ENCODE data around the gene MICAL2.

Gene MICAL2

DNA sequence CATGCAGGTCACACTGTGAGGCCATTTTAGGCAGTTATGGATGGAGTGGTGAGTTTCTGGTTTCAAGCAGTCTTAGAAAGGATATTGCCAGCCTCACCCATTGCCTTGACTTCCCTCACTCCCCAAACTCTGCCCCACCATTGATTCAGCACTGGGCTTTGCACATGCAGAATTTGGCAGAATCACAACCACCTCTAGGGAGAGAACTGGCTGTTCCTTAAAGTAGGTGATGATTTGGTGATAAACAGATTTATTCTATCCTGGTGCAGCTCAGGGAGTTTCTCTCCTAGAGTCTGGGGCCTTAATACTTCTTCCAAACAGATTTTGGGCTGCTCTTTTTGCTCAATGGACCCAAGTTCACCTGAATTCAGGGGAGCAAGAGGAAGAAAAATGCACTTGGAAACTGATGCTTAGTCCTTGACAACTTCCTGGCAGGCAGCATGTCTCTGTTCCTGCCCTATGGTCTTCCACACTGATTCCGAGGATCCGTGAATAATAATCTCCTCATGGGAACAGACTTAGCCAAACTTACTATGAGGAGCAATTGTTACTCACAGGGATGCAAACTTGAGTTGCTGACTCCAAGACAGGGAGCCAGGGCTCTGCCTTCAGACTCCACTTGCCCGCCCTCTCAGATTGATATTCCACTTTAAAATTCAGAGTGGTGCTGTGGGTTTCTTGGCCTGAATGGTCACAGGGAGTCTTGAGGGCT lies 137.3 kb downstream of the MICAL2 start:
- no peak for DNase-seq (ENCODE audit: low read depth)

- no peak for DNase-seq (ENCODE audit: low read depth)
These were observed 137.9 kb downstream of the MICAL2 start for GRCh38 chr11:12248330-12248729.

DNA sequence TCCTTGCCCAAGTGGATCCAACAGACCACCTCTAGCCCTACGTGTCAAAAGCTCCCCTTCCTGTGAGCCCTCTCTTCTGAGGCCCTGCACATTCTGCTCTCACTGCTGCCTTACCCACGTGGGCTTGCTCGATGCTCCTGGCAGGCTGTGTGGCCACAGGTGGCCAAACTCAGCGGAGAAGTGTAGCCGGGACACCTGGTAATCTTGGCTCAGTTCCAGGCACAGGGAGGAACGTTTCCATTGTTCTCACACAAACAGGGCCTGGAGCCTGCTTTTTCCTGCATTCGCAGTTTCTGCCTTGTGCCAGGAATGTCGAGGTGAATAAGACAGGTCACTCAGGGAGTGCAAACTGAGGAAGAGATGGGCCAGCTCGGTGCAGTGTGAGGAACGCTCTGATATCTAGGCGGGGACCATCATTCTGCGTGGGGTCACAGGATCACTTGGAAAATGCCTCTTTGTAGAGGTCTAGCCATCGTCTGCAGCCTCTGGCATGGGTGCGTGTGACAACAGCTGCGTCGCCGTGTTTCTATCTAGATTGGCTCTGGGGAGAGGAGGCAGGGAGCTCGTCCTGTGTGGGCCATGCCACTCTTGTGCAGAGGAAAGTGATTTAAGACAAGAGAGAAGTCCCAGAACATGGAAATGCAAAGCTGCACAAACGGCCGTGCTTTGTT lies 139.3 kb downstream of the MICAL2 start:
- DNase-seq (ENCODE audit: low read depth), result no peak

DNA sequence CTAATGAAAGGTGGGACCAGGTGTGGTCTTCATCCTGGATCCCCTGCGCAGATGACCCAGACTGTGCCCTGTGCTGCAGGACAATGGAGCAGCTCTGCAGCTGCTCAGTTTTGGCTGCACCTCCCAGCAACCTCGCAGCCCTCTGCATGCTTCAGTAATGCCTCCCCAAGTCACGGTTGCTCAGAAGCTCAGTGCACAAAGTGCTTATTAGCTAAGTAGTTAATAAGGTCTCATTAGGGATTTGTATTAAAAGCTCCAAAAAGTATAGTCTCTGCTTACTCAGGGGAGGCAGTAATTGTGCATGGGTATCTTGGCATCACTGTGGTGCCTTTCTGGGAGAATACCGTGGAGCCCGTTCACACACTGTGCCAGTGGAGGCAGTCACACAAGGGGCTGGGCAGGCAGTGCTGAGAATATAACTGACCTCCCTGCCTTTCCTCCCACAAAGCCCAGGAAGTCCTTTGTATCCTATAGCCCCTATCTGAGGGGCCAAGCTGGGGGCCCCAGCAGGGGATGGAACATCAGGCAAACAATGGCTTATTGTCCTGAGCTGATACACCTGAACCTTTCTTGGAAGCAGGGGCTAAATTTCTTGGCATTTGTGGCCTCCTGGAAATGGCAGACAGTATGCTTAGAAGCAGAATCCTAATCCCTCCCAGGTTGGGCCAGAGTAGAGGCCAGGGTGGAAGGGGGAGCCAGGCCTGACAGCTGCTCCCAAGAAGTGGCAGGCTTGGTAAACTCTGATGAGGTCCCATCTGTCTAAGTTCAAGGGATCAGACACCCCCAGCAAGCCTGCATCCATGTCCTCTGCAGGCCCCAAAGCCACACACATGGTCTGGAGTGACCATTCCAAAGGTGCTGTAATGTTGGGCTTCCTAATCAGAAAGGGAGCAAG lies 141.5 kb downstream of the MICAL2 start:
- no peak for DNase-seq (ENCODE audit: low read depth)

DNA sequence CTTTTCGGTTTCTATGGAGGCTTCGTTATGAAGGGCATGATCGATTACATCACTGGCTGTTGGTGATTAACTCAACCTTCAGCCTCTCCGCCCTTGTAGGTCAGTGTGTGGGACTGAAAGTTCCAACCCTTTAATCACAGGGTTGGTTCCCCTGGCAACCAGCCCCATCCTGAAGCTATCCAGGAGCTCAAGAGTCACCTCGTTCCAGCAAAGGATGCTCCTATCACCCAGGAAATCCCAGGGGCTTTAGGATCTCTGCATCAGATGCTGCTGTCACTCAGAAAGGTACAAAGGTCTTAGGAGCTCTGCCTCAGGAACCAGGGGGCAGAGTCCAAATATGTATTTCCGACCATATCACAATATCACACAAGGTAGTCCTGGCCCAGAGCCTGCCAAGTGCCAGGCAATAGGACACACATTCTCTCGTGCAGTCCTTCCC lies 143.5 kb downstream of the MICAL2 start:
- DNase-seq (ENCODE audit: low read depth), result no peak

DNA sequence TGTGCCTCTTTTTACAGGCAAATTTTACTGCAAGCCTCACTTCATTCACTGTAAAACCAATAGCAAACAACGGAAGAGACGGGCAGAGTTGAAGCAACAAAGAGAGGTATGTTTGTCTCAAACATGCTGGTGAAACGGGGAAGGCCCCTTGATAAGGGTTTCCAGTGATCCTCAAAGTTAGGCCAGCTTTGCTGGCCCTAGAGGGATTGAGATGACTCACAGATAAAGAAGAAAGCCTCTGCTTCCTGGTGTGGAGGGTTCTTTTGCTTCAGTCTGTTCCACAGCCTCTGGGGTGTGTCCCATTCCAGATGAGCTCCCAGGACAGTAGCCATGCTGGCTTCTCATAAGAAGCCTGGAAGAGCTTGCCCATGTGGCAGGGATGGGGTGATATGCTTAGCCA lies 148.1 kb downstream of the MICAL2 start:
- no peak for DNase-seq (ENCODE audit: low read depth)

DNA sequence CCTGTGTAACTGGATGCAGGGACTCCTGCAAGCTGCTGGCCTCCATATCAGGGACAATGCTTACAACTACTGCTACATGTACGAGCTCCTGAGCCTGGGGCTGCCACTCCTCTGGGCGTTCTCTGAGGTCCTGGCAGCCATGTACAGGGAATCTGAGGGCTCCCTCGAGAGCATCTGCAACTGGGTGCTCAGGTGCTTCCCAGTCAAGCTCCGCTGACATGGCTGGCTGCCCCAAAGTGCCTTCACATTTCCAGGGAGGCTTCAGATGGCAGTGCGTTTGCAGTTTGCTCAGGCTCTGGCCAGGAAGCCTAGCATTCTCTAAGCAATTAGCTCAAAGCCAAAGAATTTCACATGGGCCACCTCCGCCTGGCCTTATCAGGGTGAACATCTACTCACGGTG lies 149.6 kb downstream of the MICAL2 start:
- no peak for DNase-seq (ENCODE audit: low read depth)

DNA sequence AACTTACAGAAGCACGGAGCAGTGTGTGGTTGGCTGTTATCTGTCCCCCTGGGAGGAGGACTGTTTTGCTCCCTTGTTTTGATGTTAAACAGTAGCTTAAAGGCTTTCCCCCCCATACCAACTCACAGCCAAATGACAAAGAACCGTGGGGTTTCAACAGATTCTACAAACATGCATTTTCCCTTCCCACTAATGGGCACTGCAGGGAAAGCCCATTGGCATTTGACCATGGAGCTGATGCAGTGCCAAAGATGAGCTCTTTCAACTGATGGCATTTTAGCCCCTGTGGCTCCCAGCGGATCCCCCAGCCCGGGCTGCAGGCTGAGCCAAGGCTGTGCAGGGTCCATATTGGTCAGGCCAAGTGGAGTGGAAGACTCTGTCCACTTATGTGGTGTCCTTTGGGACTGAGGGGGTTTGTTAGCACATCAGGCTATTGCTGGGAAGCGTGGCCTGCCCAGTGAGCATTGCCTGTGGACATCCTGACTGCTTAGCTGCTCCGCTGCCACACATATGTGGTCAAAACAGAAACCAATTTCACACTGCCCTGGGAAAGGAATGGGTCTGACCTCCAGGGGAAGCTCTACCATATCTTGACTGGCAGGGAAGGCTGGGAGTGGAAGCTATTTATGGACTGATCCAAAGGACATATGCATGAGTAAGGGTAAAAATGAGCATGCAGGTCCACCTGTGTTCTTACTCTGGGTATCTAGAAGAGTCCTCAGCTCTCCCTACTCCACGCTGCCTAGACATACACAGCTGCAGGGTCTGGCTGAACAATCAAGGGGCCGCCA lies 150.5 kb downstream of the MICAL2 start:
- DNase-seq (ENCODE audit: low read depth), result no peak

DNA sequence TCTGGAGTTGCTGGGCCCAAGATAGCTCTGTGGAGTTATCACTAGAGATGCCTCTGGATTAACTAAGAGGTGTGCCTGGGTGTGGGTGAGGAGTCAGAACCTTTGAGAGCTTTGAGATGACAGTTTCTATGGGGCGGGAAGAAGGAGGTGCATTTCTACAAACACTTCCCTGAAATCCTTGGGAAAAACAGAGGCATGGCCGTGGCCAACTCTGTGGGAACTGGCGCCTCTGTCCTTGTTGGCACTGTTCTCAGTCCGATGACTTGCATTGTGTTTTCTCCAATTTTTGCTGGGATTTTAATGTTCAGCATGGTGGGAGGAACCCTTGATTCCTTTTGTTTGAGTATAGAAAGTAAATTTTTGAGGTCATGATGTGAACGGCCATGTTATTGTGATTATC lies 151.2 kb downstream of the MICAL2 start:
- DNase-seq (ENCODE audit: low read depth), result no peak

DNA sequence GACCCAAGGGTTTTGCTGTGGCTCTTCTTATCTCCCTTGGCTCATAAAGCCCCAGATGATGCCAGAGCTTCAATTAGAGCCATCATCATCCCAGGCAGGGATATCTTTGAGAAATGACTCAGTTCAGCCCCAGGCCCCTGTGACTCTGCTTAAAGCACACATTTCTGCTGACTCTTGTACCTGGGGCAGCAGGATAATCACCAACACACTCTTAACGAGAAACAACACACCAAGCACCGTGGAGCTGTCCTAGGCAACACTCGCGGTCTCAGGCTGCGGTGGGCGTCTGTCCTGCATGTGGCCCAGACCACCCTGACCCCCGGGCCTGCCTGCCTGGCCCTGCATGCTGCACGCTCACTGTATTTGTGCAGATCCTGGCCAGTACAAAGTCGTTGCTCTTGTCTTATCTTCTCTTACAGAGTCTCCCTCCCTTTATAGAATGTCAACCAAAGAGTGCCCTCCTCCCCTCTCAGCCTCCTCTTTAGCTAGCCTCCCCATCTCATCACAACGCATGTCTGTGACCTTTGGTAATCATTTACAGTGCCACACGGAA lies 152.8 kb downstream of the MICAL2 start:
- DNase-seq (ENCODE audit: low read depth), result no peak

DNA sequence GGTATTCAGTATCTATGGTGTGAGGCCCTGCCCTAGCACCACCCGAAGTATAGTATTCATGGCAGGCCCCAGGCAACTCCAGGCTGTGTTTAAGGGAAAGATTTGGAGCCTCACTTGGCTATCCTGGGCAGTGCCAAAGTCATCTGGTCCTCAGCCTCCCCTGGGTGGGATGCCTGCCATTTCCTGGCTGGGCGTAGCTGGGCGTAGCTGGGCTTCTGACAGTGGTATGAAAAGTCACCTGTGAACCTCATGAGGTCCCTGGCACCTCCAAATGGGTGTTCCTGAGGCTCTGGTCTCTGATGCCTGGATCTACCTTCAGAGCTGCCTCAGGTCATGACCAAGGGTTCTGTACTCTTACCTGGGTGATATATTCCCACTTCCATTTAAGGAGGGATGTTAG lies 154.0 kb downstream of the MICAL2 start:
- no peak for DNase-seq (ENCODE audit: low read depth)

GRCh38 chr11:12266132-12266531 lies 155.7 kb downstream of the MICAL2 start:
- DNase-seq (ENCODE audit: low read depth), result no peak

- no peak for DNase-seq (ENCODE audit: low read depth)
These were observed 156.6 kb downstream of the MICAL2 start for GRCh38 chr11:12266943-12267342.

GRCh38 chr11:12267921-12268320 lies 157.5 kb downstream of the MICAL2 start:
- no peak for DNase-seq (ENCODE audit: low read depth)

DNA sequence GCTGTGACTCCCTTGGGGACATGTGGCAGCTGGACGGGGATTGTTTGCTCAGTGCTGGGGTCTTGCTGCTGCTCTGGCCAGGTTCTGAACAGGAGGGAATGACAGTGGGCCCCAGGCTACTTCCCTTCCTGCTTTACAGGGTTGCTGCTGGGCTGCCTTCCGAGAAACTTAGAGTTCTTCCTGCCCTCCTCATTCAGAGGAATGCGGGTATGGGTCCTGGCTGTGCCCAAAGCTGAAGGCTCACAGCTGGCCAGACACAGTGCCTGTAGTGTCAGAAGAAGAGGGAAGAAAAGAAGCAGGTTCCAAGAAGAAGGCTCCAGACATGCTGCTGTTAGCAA lies 158.7 kb downstream of the MICAL2 start:
- DNase-seq (ENCODE audit: low read depth), result peak; percentile 25

DNA sequence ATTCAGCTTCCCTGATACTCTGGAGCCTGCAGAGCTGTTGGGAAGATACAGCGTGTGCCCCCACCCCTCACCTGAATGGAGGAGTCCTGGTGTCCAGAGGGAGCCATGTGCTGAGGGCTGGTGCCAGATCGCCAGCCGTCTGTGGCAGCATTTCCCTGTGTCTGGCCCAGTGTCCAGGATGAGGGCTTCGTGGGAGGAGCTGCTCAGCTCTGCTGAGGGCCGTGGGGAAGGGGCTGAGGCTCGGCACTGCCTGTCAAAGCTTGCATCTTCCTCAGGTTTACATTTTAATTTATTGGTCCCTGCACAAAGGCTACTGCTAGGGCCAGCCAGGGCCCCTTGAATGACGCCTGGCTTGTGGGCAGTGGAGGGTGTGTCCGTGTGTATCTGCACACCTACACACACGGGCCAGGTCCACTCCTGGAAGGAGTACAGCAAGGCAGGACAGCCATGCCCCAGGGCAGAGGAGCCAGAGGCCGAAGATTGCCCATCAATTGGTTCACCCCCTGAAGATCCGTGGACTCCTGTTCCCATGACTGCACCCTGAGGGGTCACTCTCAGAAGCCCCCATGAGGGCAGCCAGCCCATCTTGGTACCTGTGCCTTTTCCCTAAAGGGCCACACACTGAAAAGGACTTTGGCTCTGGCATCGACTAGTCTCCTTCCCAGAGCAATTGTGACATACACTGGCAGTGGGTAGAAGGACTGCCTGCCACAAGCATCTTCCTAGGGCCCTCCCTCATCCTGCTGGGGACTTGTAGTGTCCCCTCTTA lies 159.2 kb downstream of the MICAL2 start:
- DNase-seq (ENCODE audit: low read depth), result no peak

DNA sequence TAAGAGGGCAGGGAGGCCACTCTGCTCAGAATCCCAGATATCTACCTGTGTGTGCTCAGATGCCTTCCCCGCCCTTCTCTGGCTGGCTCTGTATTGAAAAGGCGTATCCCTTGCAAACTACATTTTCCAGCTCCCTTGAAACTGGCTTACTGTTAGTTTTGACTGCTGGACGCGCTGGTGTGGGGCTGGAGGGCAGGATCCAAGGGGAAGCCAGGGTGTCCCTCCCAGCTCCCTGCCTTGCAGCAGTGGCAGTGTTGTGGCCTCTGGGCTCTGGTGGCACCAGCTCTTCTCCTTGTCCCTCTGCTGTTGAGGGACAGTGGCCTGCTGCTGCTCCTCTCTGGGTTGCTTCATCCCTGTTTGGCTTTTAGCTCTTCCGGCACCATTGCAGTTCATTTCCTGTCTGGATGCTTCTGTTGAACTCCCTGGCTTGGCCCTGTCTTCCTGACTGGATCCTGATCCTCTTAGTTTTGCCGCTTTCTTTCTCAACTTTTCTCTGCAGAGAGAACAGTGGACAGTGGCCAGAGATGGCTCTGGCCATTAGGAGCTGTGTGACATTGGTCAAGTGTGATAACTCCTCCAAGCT lies 159.9 kb downstream of the MICAL2 start:
- DNase-seq (ENCODE audit: low read depth), result no peak

- no peak for DNase-seq (ENCODE audit: low read depth)
These were observed 160.4 kb downstream of the MICAL2 start for GRCh38 chr11:12270817-12271216.

DNA sequence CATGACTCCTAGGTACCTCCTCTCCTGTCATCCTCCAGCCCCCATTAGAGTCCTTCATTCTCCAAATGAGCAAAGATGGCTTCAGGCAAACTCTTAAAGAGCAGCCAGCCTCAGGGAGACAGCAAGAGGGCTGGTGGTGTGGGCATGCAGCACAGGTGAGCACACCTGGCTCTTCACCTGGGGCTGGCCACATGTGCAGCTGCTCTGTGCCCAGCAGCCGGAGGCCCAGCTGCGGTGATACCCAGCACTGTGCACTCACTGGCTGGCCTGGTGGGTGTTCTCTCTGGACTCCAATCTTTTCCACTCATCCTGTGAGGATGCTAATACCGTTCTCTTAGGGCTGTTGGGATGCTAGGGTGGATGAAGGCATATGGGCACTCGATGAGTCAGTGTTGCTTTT lies 160.9 kb downstream of the MICAL2 start:
- no peak for DNase-seq (ENCODE audit: low read depth)

DNA sequence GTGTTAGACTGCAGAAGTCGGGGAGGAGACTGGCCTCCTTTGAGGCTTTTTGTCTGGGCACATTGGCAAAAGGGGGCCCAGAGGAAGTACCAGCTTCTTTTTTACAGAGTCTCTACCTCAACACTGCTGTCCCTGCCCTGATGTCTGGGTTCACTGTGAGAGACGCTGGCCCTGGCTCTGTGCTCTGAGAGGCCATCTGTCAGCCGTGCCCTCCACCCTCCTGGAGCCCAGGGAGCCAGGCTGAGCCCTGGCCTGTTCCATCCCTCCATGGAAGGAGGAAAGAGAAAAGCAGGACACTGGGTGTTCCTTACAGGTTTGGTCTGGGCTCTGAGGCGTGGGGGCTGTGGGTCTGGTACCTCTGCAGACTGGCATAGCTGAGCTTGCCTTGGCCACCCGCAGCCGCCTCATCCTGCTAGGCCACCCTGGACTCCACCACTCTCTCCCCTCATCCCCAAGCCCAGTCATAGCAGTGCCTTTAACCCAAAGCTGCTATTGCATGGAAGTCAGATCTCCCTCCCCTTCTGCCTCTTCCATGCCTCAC lies 161.5 kb downstream of the MICAL2 start:
- DNase-seq (ENCODE audit: low read depth), result no peak
